Left cardiac atrium (tissue), 4 donors: ENCODE measurements around the gene OPRL1. TPM values are rescaled to one million over a fixed set of nuclear protein-coding genes. Genes with fewer than 3 reads are reported as not detected.

Experiments
- ATAC-seq, 2 donors: fragments of 200-7000 bp; cut with Tn5 transposase; one replicate each; pipeline ENCODE4 v1.9.1; 2020; ENCODE audit warnings: mild to moderate bottlenecking in 2 of 2, moderate library complexity in 2 of 2
- DNase-seq: peaks from one replicate; pipeline ENCODE4 v3.0.0-alpha.2; 2020
- intact Hi-C, 2 donors: fragments of 100-400 bp; cut with DNase I; formaldehyde crosslinking; loops; one replicate each; pipeline versions ENCODE4 v1.14.1 to v1.15.1; 2022 to 2023
- total RNA-seq, 2 donors: library from RNA; stranded (reverse); fragmentation: NEBNext Ultra II Directional; extraction: Animal tissue kit (Norgen Biotek cat#: 25700); gene quantifications; one replicate each; pipeline ENCODE4 v1.2.1, GENCODE V29; 2021
- donor health status: DM: no; HTN: yes; CAD: no.
- donor health status: DM: no; HTN: yes; CAD: no; lungs with severe emphysema.
- donor health status: DM: yes; HTN: yes; CAD: no.
- donor health status: Dilated cardiomyopathy.

The OPRL1 gene
- total RNA-seq, 2 donors from 2014 or later: 0.71 to 0.97 TPM

DNA sequence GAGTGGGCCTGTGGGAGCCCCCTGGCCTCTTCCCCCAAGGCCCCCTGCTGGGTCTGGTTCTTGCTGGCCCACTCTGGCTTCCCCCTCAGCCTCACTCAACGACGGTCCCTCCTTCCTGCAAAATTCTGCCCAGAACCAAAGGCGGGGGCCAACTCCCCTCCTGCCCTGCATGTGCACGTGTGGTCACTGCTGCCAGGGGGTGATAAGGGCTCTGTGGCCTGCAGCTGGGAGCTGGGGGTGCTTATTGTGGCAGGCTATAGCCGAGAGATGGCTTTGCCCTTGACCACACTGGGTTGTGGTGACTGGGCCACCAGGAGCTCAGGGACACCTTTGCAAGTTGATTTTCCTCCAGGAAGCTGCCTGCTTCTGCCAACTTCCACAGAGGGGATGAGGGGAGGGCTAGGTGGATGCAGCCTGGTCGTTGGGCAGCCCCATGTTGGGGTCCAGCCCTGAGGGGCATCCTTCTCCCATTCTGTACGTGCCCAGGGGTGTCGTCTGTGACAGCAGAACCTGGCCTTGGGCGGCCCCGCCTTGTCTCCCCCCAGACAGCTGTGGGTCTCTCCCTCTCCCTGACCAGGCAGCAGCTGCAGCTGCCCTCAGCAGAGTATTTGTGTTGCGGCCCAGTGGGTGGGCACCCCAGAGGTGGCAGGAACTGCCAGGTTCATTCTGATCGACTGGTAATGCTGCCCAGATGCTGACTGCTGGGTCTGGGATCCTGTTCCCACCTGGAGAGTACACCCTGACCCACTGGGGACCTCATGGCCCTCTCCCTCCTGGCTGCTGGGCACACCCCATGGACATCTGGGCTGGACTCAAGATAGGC, 11.3 kb upstream of the OPRL1 start:
- intact Hi-C loops: no loop called here
- ATAC-seq (no peak), DNase-seq (no peak)

DNA sequence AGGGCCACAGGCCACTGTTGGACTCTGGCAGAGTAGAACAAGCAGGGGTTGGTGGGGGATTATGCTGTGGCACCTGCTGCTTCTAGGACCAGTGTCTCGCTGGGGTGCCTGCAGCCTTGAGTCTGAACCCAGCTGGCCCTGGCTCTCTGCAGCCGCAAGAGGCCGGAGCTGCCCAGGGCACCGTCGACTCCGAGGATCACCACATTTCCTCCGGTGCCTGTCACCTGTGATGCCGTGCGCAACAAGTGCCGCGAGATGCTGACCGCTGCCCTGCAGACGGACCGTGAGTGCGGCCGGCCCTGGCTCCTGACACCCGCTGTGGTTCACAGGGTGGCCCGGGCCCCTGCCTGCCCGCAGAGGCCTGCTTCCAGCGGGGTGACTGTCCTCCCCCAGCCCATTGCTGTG, 10.7 kb upstream of the OPRL1 start:
- DNase-seq (no peak), ATAC-seq (no peak)
- intact Hi-C loops: no loop called here

DNA sequence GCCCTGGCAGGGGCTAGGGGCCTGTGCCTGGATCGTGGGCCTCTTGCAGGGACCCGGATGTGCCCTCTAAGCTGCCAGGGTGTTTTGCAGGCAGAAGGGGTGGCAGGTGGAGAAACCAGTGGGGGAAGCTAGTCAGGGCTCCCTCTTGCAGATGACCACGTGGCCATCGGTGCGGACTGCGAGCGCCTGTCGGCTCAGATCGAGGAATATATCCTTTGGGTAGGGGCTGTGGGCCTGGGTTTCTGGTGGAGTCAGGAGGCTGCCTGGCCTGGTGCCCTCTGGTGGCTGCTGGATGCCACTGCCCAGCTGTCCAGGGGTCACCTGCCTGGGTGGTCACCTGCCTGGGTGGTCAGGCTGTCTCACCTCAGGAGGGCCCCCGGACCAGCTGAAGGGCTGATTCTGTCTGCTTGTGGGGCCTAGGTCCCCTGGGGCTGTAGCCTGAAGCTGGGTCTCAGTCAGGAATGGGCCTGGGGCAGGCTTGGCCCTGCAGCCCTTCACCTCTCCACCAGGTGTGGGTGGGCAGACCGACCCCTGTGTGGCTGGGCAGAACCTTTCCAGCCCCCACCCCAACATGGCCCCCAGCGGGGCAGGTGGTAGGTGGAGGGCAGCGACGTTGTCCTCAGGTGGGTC, 10.2 kb upstream of the OPRL1 start:
- no peak for DNase-seq
- peak in 1 of 2 donors; percentile 2 for ATAC-seq
- intact Hi-C loops: no loop called here

DNA sequence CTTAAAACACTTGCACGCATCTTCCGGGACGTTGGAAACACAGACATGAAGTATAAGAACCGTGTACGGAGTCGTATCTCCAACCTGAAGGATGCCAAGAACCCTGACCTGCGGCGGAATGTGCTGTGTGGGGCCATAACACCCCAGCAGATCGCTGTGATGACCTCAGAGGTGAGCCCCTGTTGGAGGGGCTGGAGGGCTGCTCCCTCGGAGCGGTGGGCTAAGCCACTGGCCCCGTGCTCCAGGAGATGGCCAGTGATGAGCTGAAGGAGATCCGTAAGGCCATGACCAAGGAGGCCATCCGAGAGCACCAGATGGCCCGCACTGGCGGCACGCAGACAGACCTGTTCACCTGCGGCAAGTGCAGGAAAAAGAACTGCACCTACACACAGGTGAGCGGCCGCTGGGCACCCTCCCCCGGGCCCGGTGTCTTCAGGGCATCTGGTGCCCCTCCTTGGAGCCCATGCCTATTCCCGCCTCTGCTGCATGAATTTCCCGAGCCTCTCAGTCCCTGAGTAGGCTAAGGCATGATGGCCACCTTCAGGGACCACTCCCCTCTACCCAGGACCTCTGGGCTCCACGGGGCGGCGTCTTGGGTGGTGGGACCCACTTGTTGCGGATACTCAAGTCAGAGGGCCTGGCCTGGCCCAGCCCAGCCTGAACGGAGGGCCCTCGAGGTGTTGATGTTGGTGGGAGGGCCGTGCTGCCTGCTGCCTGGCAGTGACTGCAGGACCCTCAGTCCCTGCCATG, 9.5 kb upstream of the OPRL1 start:
- intact Hi-C loops: no loop called here
- DNase-seq: no peak
- ATAC-seq: no peak

DNA sequence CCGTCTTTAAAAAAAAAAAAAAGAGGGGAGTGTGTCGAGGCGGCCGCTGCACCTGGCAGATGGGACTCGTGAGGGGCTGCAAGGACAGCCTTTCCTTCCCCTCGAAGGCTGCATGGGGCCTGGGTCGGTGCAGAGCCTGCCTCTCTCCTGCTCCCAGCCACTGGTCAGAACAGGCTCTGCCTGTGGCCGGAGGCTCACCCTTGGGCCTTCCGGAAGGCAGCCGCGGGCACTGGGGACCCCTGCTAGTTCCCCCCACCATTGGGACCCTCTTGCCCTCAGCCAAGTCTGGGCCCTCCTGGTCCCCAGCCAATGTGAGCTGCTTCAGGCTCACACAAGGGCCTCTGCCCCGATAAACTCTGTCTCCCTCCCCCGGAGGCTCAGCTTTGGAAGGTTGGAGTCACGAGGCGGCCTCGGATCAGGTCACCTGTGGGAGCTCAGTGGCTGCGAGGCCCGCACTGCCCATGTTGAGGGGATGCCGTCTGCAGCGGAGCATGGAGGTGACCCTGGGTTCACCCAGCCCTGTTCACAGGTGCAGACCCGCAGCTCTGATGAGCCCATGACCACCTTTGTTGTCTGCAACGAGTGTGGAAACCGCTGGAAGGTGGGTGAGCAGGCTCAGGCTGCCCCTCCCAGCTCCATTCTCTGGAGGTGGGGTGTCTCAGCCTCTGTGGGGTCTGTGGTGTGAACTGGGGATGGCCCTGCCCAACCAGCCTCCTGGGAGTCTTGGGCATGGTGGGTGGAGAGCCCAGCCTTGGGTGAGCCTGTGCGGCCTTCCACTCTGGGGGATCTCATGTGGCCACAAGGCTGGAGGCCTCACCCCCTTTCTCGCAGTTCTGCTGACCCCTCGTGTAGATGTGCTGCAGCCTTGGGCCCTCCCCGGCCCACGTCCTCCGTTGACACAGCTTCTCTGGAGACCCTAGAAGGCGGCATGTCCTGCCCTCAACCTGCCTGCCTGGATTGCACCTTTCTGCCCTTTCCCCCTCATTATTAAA, 8.2 kb upstream of the OPRL1 start:
- intact Hi-C loops: no loop called here
- ATAC-seq: no peak
- DNase-seq: no peak

- no peak for DNase-seq
- ATAC-seq: no peak
- intact Hi-C loops: no loop called here
Measured at GRCh38 chr20:64072498-64073063, 7.3 kb upstream of the OPRL1 start.

- intact Hi-C loops: no loop called here
- ATAC-seq (no peak), DNase-seq (no peak)
Measured at GRCh38 chr20:64073476-64074183, 6.3 kb upstream of the OPRL1 start.

DNA sequence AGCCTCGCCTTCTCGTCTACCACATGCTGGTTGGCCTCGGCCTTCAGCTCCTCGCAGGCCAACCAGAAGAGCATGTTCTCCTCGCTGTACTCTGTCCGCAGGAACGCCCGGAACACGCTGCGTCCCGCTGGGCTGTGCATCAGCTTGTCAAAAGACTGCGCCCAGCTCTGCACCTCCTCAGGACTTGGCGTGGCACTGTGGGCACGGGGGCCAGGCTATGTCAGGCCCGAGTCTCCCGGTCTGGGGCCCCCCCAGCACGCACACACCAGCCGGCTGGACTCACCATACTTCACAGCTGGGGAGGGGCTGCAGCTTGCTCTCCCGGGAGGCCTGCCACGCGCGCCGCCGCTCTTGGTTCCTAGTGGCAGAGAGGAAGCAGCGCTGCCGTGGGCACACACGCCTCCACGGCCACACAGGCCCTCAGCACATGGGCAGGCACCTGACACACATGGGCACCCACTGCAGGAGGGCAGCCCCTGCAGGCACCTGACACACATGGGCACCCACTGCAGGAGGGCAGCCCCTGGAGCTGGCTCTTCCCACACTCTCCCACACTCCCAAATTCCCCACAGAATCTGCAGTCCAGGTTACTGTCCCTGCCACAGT, 5.6 kb upstream of the OPRL1 start:
- no peak for DNase-seq
- intact Hi-C loops: no loop called here

GRCh38 chr20:64074963-64075362, 4.9 kb upstream of the OPRL1 start:
- intact Hi-C loops: no loop called here
- no peak for DNase-seq
- no peak for ATAC-seq

More for the DNA sequence above, 5.6 kb upstream of the OPRL1 start:
- no peak for ATAC-seq

DNA sequence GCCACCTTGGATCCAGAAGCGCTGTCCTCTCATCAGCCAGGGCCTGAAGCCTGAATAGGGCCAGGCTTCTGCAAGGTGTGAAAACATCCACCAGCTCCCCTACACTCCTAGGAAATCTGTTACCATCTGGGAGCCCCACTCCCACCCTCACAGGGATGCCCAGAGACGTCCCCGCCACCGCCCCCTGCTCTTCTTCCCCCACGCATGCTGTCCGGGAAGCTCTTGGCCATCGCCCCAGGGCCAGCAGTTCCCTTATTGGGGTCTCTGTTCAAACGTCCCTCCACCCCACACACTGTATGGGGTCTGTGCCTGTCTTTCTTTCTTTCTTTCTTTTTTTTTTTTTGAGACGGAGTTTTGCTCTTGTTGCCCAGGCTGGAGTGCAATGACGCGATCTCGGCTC, 4.3 kb upstream of the OPRL1 start:
- intact Hi-C loops: no loop called here
- no peak for DNase-seq

GRCh38 chr20:64076061-64076997, 3.6 kb upstream of the OPRL1 start:
- ATAC-seq (no peak), DNase-seq (no peak)
- intact Hi-C loops: no loop called here

More for the DNA sequence above, 4.3 kb upstream of the OPRL1 start:
- no peak for ATAC-seq

DNA sequence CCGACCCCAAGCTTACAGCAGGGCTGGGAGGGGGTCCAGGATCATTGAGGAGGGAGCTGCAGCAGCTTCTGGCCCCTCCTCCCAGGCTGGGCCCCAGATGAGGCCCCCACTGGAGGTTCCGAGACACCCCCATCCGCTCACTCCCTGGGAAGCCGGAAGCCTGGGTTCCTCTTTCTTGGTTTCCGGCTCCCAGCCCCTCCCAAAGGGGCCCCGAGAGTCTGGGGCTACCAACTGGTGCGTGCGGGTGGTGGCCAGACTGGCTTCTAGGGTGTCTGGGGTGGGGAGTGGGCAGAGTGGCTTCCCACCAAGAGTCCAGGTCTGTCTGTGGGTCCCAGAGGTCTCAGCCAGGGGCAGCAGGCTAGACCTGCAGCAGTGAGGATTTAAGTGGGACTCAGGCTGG, 2.8 kb upstream of the OPRL1 start:
- ATAC-seq (peak in 1 of 2 donors; percentile 2), DNase-seq (no peak)
- intact Hi-C loops: no loop called here

- no peak for DNase-seq
- no peak for ATAC-seq
- intact Hi-C loops: no loop called here
Measured at GRCh38 chr20:64077541-64077875, 2.4 kb upstream of the OPRL1 start.

DNA sequence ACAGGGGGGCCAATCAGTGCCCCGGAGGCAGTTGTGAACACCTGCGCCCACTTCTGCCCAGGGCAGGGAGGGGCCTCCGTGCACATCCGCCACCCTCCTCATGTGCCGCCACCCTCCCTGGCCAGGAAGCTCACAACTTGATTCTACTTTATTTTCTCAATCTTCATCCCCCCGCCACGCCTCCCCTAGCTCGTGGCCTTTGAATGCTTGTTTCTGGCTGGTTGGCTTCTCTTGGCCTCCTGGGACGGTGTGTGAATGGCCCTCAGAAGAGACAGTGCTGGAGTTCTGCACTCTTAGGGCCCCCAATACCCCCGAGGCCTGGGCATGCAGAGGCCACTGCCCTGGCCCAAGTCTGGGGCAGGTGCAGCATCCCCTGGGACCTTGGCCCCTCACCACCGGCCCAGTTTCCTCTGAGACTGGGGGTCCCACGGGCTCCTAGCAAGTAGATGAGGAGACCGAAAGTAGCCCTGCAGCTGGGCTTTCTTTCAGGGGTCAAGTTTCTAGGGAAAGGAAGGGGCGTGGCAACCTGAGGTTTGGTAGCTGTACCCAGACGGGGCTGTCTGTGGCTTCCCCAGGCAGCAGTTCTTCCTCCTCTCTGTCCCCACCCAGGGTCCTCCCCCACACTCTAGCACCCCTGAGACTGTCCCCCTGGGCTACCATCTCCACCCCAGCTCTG, 1.9 kb upstream of the OPRL1 start:
- ATAC-seq: peak in 1 of 2 donors; percentile 4
- no peak for DNase-seq
- intact Hi-C loops: no loop called here

DNA sequence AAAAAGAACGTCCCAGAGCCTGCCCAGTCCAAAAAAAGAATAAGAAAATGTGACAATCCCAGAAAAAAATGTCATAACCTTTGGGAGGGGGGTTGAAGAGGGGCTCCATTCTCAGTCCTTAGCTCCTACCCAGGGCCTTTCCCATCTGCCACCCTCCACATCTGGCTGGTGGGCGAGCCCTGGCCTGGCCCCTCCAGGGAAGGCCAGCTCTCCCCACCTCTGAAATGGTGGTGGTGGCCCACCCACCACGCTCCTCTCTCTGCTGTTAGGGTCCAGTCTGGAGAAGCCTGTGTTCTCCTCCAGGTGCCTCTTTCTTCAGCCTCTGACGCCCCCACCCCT, 979 bp upstream of the OPRL1 start:
- DNase-seq (no peak), ATAC-seq (no peak)
- intact Hi-C loops: no loop called here

DNA sequence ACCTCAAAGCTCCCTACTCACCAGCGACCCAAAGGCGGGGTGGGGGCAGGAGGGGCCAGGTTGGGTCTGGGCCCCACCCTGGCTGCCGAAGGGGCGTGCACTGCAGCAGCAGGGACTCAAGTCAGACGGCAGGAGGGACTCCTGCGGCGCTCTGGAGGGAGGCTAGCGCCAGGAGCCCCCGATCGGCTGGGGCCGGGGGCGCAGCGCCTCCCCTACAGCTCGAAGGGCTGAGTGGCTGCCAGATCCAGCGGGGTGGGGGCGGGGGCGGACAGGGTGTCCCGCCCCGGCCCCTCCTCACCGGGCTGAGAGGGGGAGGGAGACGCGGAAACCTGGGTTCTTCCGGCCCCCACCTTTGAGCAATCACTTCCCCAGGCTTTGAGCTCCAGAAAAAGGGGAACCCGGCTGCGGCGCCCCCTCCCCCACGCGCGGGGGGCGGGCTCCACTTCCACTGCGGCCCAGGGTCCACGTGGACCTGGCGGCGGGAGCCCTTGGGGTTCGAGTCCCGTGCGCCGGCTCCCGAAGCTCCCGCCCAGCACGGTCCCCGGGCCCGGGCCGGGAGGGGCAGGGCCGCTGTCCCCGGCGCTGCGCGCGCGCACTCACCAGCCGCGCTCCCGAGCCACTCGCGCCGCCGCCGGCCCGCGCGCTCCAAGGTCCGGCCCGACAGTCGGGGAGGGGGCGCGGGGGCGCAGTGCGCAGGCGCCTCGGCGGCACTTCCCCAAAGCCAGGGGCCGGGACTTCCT, 439 bp upstream of the OPRL1 start, which contains the start of gene RGS19:
Gene RGS19, minus strand, starts transcription at position 246 of the 740 bp plus-strand sequence. CDS start 2,632 bp downstream, outside the sequence.
- peak; percentile 58 to 72 for ATAC-seq
- DNase-seq: peak; percentile 83
- intact Hi-C loops: no loop called here
